T-helper 2 cell treated with Interferon-gamma antibody and Interleukin-4, amounts not matched to agents 5 μg/mL and 100 μg/mL, for 36 hours (primary cell): ENCODE data around the gene ENTPD8.
"Not testable (repeated sequence)": the region's sequence is repeated elsewhere in the genome, so short reads cannot be mapped to it uniquely, and the experiment has no call there.

ENCODE experiments used
- DNase-seq: peaks from one replicate; pipeline ENCODE4 v3.0.0; 2021; ENCODE audit warnings: low spot score
- H3K27ac Mint-ChIP-seq: one replicate; pipeline ENCODE4 v1.8.0; 2021; ENCODE audit warnings: mild to moderate bottlenecking, mixed read lengths
- H3K27me3 Mint-ChIP-seq: one replicate; pipeline ENCODE4 v1.8.0; 2021; ENCODE audit warnings: low read depth, mixed read lengths
- H3K36me3 Mint-ChIP-seq: one replicate; pipeline ENCODE4 v1.8.0; 2021; ENCODE audit warnings: low read depth, mixed read lengths
- H3K4me1 Mint-ChIP-seq: one replicate; pipeline ENCODE4 v1.8.0; 2021; ENCODE audit warnings: low read depth, mixed read lengths
- H3K4me3 Mint-ChIP-seq: one replicate; pipeline ENCODE4 v1.8.0; 2022; ENCODE audit warnings: mild to moderate bottlenecking, moderate library complexity, mixed read lengths
- H3K9me3 Mint-ChIP-seq: one replicate; pipeline ENCODE4 v1.8.0; 2021; ENCODE audit warnings: mixed read lengths

The ENTPD8 gene

DNA sequence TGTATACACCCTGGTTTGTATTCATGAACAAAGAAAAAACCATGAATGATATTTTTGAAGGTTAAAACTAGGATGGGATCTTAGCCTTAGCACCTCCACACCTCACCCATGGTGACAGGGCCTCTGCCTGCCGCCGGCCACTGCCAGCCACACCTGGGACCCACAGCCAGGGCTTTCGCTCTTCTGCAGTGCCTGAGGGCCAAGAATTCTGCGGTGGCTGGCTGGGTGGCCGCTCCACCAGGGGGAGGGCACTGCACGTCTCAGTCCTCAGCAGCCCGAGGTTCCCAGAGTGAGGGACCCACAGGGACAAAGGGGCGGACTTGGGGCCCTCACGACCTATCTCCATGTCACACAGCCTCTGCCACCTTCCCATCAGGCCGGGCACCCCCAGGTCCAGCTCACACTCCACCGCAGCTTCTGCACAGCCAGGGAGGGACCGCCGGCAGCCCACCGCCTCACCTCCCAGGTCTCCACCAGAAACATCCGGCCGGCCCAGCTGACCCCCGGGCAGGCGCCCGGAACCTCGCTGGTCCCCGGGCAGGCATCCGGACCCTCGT lies 25.1 kb downstream of the ENTPD8 start:
- no peaks in the 10 kb centered on the region for H3K27me3 Mint-ChIP-seq
- no peak overlapping the region for H3K4me3 Mint-ChIP-seq
- peaks cover 5% of the 10 kb centered on the region for H3K4me1 Mint-ChIP-seq
- no peak overlapping the region for H3K27ac Mint-ChIP-seq
- no peak for DNase-seq
- no peaks in the 10 kb centered on the region for H3K9me3 Mint-ChIP-seq
- H3K36me3 Mint-ChIP-seq: no peaks in the 10 kb centered on the region

- H3K4me3 Mint-ChIP-seq: no peak overlapping the region
- peaks cover 5% of the 10 kb centered on the region for H3K4me1 Mint-ChIP-seq
- no peaks in the 10 kb centered on the region for H3K27me3 Mint-ChIP-seq
- H3K36me3 Mint-ChIP-seq: no peaks in the 10 kb centered on the region
- DNase-seq: no peak
- no peak overlapping the region for H3K27ac Mint-ChIP-seq
- no peaks in the 10 kb centered on the region for H3K9me3 Mint-ChIP-seq
These were observed 25.7 kb downstream of the ENTPD8 start for GRCh38 chr9:137415451-137415850.

DNA sequence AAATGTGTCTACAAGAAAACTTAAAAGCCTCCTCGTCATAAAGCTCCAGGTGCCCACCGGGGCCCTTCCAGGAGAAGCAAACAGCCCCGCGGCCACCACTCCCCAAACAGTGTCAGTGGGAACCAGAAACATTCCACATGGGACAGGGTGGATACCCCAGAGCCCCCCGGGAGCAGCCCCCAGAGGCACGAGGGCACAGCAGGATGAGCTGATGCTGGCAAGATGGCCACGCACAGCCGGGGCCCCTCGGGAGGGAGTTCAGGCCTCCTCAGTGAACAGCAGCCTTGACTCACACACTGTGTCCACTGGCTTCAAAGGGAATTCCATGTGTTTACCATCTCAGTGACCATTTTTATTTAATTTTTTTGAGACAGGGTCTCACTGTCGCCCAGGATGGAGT lies 28.7 kb downstream of the ENTPD8 start:
- Mint-ChIP-seq H3K36me3 (no peaks in the 10 kb centered on the region), H3K9me3 (no peaks in the 10 kb centered on the region), H3K27ac (no peak overlapping the region), H3K27me3 (no peaks in the 10 kb centered on the region), H3K4me3 (no peak overlapping the region), H3K4me1 (peaks cover 3% of the 10 kb centered on the region)
- DNase-seq: no peak

DNA sequence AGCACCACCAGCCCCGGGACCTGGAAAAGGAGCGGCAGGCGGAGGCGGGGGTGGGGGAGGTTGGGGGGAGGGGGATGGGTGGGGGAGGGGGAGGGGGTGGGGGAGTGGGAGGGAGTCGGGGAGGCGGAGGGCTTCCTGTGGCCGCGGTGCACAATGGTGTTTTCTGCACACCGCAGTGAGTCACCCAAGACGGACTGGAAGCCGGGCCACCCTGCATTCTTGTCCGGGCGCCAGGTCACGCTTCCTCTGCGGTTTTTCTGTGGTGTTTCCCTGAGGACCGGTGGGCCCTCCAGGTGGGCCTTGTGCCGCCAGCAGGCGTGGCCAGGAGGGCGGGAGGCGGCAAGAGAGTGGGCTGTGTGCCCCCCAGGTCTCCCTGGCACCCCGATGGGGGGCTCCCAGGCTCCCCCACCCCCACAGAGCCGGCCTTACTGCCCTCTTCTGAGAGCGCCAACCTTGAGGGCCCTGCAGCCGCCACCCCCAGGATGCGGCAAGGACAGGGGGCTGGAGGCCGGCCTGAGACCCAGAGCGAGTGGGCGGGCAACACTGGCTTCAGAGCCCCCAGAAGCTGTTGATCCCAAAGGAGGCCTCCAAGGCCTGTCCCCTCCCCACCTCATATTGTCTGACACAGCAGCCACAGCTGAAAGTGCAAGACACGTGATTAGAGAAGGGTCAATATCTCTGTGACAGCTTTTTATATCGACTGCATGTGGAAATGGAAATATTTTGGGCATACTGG lies 29.3 kb downstream of the ENTPD8 start:
- Mint-ChIP-seq H3K4me1 (peaks cover 3% of the 10 kb centered on the region), H3K9me3 (no peaks in the 10 kb centered on the region), H3K27me3 (no peaks in the 10 kb centered on the region), H3K36me3 (no peaks in the 10 kb centered on the region), H3K27ac (no peak overlapping the region), H3K4me3 (no peak overlapping the region)
- DNase-seq: peak; percentile 62

GRCh38 chr9:137411260-137411644 lies 29.9 kb downstream of the ENTPD8 start:
- Mint-ChIP-seq H3K4me3 (no peak overlapping the region), H3K36me3 (no peaks in the 10 kb centered on the region), H3K27ac (no peak overlapping the region), H3K4me1 (peaks cover 3% of the 10 kb centered on the region), H3K27me3 (no peaks in the 10 kb centered on the region), H3K9me3 (no peaks in the 10 kb centered on the region)
- no peak for DNase-seq

DNA sequence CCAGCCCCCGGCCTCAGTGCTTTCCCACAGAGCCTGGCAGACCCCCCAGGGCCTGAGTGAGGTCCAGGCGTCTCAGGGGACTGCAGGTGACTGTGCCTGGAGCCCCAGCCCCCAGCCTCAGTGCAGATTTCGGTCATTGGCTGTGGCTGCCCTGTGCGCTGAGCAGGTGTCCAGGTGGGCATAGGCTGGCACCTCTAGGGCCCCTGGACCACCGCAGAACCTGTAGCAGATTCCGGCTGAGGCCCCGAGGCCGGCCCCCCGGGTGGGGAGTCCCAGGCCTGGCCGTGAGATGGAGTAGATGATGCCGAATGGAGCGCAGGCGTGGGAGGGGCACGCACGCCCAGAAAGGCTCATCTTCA lies 30.3 kb downstream of the ENTPD8 start:
- peaks cover 3% of the 10 kb centered on the region for H3K27me3 Mint-ChIP-seq
- peaks cover 3% of the 10 kb centered on the region for H3K4me1 Mint-ChIP-seq
- no peaks in the 10 kb centered on the region for H3K36me3 Mint-ChIP-seq
- no peak for DNase-seq
- H3K9me3 Mint-ChIP-seq: no peaks in the 10 kb centered on the region
- no peak overlapping the region for H3K4me3 Mint-ChIP-seq
- no peak overlapping the region for H3K27ac Mint-ChIP-seq

- not testable (repeated sequence) for H3K27me3 Mint-ChIP-seq, H3K4me3 Mint-ChIP-seq
These were observed 30.8 kb downstream of the ENTPD8 start for GRCh38 chr9:137410236-137410890.

GRCh38 chr9:137409515-137409914 lies 31.6 kb downstream of the ENTPD8 start:
- Mint-ChIP-seq H3K36me3 (no peaks in the 10 kb centered on the region), H3K27me3 (peaks cover 3% of the 10 kb centered on the region), H3K27ac (no peak overlapping the region), H3K4me3 (no peak overlapping the region), H3K4me1 (peaks cover 3% of the 10 kb centered on the region), H3K9me3 (no peaks in the 10 kb centered on the region)
- DNase-seq: no peak

More at GRCh38 chr9:137410236-137410890, 30.8 kb downstream of the ENTPD8 start:
- H3K4me1 Mint-ChIP-seq, H3K36me3 Mint-ChIP-seq, H3K9me3 Mint-ChIP-seq, DNase-seq: not testable (repeated sequence)
- H3K27ac Mint-ChIP-seq: peak overlapping the region; percentile 26

GRCh38 chr9:137408651-137409405 lies 32.3 kb downstream of the ENTPD8 start:
- DNase-seq: no peak
- Mint-ChIP-seq H3K9me3 (no peaks in the 10 kb centered on the region), H3K27me3 (peaks cover 3% of the 10 kb centered on the region), H3K27ac (no peak overlapping the region), H3K4me1 (peaks cover 3% of the 10 kb centered on the region), H3K4me3 (no peak overlapping the region), H3K36me3 (no peaks in the 10 kb centered on the region)

DNA sequence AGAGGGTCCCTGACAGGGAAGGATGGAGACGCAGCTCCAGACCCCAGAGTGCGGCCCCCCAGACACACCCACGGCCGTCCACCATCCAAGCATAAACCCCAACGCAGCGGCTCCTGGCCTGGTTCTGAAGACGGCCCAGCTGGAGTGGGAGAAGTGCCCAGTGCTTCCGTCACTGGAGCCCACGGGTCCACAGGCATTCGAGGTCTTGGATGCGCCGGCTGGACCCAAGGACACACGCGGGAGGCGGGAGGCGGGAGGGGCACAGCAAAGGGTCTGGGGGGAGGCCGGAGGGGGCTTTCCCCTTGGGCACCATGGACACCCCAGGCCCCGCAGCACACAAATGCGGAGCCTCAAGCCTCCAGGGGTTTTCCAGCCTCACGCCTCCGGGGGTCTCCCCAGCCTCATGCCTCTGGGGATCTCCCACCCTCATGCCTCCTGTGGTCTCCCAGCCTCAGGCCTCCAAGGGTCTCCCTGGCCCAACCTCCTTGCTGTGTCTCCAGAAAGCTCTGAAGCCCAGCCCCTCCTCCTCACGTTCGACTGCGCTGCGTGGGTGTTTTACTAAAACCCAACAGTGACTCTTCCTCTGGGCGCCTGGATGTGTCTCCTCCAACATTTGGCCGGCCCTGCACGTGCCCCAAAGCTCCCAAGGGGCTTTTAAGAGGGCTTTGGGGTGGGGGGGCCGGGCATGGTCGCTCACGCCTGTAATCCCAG lies 33.4 kb downstream of the ENTPD8 start:
- Mint-ChIP-seq H3K4me1 (no peaks in the 10 kb centered on the region), H3K27ac (no peak overlapping the region), H3K9me3 (no peaks in the 10 kb centered on the region), H3K27me3 (peaks cover 3% of the 10 kb centered on the region), H3K4me3 (no peak overlapping the region), H3K36me3 (no peaks in the 10 kb centered on the region)
- no peak for DNase-seq

DNA sequence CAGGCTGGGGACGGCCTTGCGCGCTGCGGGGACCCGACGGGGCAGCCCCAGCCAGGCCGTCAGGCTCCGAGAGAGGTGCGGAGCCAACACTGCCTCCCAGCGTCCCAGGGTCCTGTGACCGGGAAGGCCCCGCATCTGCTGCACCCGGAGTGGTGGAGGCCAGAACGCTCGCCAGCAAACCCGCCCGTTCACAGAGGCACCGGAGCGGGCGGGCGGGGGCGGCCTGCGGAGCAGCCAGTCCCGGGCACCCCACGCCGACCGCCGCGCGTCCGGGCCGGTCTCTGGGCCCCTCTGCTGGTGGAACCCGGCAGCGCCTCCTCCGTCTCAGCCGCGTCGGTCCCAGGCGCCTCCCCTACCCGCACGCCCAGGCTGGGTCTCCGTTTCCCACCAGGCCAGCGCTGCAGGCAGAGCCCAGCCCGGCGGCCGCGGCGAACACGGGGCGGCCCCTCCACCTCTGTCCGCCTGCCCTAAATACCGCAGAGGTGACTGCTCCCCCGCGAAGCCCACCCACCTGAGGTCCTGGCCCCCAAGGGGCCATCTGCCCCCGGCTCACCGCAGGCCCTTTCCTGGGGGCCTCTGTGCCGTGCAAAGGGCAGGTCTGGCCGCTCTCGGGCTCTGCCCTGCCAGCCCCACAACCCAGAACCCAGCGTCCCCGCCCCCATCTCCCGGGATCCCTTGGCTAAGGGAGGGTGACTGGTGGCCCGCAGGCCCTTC lies 34.1 kb downstream of the ENTPD8 start:
- peak; percentile 68 for DNase-seq
- H3K4me3 Mint-ChIP-seq: no peak overlapping the region
- H3K36me3 Mint-ChIP-seq: no peaks in the 10 kb centered on the region
- H3K9me3 Mint-ChIP-seq: no peaks in the 10 kb centered on the region
- H3K27me3 Mint-ChIP-seq: peaks cover 3% of the 10 kb centered on the region
- no peak overlapping the region for H3K27ac Mint-ChIP-seq
- no peaks in the 10 kb centered on the region for H3K4me1 Mint-ChIP-seq

GRCh38 chr9:137406085-137406760 lies 34.9 kb downstream of the ENTPD8 start:
- Mint-ChIP-seq H3K36me3 (no peaks in the 10 kb centered on the region), H3K27me3 (peaks cover 3% of the 10 kb centered on the region), H3K27ac (no peak overlapping the region), H3K9me3 (no peaks in the 10 kb centered on the region), H3K4me3 (peak overlapping the region; percentile 54), H3K4me1 (no peaks in the 10 kb centered on the region)
- no peak for DNase-seq

- H3K27me3 Mint-ChIP-seq: peaks cover 3% of the 10 kb centered on the region
- H3K9me3 Mint-ChIP-seq: no peaks in the 10 kb centered on the region
- H3K36me3 Mint-ChIP-seq: no peaks in the 10 kb centered on the region
- H3K27ac Mint-ChIP-seq: no peak overlapping the region
- H3K4me3 Mint-ChIP-seq: no peak overlapping the region
- no peak for DNase-seq
- H3K4me1 Mint-ChIP-seq: no peaks in the 10 kb centered on the region
These were observed 35.5 kb downstream of the ENTPD8 start for GRCh38 chr9:137405677-137406081.
